Measurements from ENCODE around the gene ISCA2. TPM values are rescaled to one million over a fixed set of nuclear protein-coding genes. Genes with fewer than 3 reads are reported as not detected.
A peak's percentile ranks its signal among the peaks of the same experiment; 100 is the strongest.

The ISCA2 gene
- total RNA-seq, 1 donor from 2014 or later = 37.2 TPM

GRCh38 chr14:74508292-74508731 is 14.7 kb downstream of the ISCA2 start:
- H3K4me1 Mint-ChIP-seq (ENCODE audit: low read depth) = no peaks in the 10 kb centered on the region
- no peaks in the 10 kb centered on the region for H3K9me3 Mint-ChIP-seq (ENCODE audit: low read depth)
- H3K4me3 Mint-ChIP-seq (ENCODE audit: low read depth) = no peak overlapping the region
- no peaks in the 10 kb centered on the region for H3K36me3 Mint-ChIP-seq (ENCODE audit: insufficient read depth)
- peaks cover 26% of the 10 kb centered on the region for H3K27me3 Mint-ChIP-seq
- no peak overlapping the region for H3K27ac Mint-ChIP-seq
- TF ChIP-seq CTCF (IDR thresholded peaks at IDR 0.05; ENCODE audit: unreplicated experiment) = peak; percentile 56
- DNase-seq (ENCODE audit: low spot score, unreplicated experiment) = no peak

DNA sequence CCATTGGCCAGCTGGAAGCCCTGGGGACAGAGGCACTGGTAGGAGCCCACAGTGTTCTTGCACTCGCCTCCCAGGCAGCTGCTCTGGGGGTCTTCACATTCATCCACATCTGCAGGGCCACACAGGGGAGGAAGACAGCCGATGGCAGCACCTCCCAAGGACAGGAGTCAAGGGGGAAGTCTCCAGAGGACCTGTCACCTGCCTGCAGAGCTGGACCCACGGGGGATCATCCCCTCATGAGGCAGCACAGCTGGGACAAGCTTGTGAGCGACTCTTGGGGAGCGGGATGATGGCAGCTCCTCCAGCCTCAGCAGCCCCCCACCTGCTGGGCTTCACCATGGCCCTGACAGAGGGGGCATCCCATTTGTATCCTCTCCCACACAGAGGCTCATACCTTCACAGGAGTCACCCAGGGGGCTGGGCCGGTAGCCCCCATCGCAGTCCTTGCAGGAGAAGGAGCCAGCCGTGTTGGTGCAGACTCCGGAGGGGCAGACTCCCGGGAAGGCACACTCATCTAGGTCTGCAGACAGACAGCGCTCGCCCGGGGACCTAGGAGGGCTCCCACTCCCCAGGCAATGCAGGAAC is 15.4 kb downstream of the ISCA2 start:
- no peak for DNase-seq (ENCODE audit: low spot score, unreplicated experiment)
- Mint-ChIP-seq H3K27ac (no peak overlapping the region), H3K36me3 (ENCODE audit: insufficient read depth) (no peaks in the 10 kb centered on the region), H3K4me3 (ENCODE audit: low read depth) (no peak overlapping the region), H3K27me3 (peaks cover 26% of the 10 kb centered on the region), H3K9me3 (ENCODE audit: low read depth) (no peaks in the 10 kb centered on the region), H3K4me1 (ENCODE audit: low read depth) (no peaks in the 10 kb centered on the region)
- TF ChIP-seq CTCF (IDR thresholded peaks at IDR 0.05; ENCODE audit: unreplicated experiment) = no peak

DNA sequence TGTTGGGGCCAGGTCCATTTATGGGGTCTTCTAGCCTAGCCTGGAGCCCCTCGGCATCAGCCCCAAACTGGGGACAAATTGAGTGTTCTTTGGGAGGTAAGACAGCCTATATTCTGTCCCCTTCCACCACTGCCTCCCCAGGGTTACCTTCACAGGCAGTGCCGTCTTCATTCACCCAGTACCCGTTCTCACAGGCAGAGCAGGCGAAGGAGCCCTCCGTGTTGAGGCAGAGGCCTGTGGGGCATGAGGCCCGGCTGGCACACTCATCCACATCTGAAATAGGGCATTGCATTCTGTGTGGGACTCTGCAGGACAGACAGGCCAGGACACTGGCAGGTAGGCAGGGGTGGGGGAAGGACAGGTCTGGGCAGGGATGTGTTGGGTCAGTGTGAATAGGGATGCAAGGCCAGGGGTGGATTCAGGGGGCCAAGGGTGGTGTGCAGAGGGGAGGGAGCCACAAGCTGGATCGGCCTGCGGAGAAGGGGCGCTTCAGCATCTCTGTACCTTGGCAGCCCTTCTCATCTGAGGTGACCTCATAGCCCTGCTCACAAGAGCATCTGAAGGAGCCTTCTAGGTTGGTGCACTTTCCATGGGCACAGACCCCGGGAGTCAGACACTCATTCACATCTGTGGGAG is 16.1 kb downstream of the ISCA2 start:
- Mint-ChIP-seq H3K9me3 (ENCODE audit: low read depth) (no peaks in the 10 kb centered on the region), H3K4me1 (ENCODE audit: low read depth) (no peaks in the 10 kb centered on the region), H3K4me3 (ENCODE audit: low read depth) (no peak overlapping the region), H3K27me3 (peaks cover 26% of the 10 kb centered on the region), H3K27ac (no peak overlapping the region), H3K36me3 (ENCODE audit: insufficient read depth) (no peaks in the 10 kb centered on the region)
- DNase-seq (ENCODE audit: low spot score, unreplicated experiment) = no peak
- no peak for TF ChIP-seq CTCF (IDR thresholded peaks at IDR 0.05; ENCODE audit: unreplicated experiment)

DNA sequence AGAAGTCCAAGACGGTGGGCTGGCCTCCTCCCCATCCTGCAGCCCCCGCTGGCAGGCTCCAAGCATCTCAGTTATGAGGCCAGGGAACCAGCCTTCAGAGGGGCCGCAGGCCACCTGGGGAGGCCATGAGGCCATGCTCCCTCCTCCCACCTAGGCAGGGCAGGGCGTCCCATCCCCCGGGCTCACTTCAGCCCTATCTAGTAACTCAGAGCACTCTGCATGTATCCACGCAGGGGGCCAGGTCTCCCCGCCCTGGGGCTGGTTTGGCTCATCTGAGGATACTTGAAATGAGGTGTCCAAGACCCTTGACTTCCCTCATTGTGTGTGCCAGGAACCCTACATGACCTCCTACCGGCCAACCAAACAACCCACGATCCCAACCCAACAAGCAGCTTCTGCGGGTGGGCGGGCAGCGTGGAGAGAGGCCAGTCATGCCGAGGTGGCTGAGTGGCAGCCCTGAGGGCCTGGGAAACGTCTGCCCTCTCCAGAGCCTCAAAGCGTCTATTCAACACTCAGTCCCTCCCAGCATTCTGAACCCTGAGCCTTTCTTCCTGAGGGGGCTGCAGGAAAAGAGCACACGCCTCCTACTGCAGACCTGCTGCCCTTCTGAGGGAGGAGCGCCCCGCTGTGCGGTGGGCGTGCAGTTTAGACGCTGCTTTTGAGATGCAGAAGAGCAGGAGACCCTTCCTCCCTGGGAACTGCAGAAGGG is 16.8 kb downstream of the ISCA2 start:
- TF ChIP-seq CTCF (IDR thresholded peaks at IDR 0.05; ENCODE audit: unreplicated experiment) = no peak
- Mint-ChIP-seq H3K4me1 (ENCODE audit: low read depth) (no peaks in the 10 kb centered on the region), H3K9me3 (ENCODE audit: low read depth) (no peaks in the 10 kb centered on the region), H3K27me3 (peaks cover 26% of the 10 kb centered on the region), H3K36me3 (ENCODE audit: insufficient read depth) (no peaks in the 10 kb centered on the region), H3K4me3 (ENCODE audit: low read depth) (no peak overlapping the region), H3K27ac (no peak overlapping the region)
- DNase-seq (ENCODE audit: low spot score, unreplicated experiment) = no peak

- DNase-seq (ENCODE audit: low spot score, unreplicated experiment) = no peak
- no peaks in the 10 kb centered on the region for H3K4me1 Mint-ChIP-seq (ENCODE audit: low read depth)
- no peak for TF ChIP-seq CTCF (IDR thresholded peaks at IDR 0.05; ENCODE audit: unreplicated experiment)
- no peaks in the 10 kb centered on the region for H3K9me3 Mint-ChIP-seq (ENCODE audit: low read depth)
- no peaks in the 10 kb centered on the region for H3K36me3 Mint-ChIP-seq (ENCODE audit: insufficient read depth)
- no peak overlapping the region for H3K27ac Mint-ChIP-seq
- no peak overlapping the region for H3K4me3 Mint-ChIP-seq (ENCODE audit: low read depth)
- peaks cover 26% of the 10 kb centered on the region for H3K27me3 Mint-ChIP-seq
Measured at GRCh38 chr14:74510959-74511409, 17.4 kb downstream of the ISCA2 start.
